T-cell (primary cell): Measurements from ENCODE around the gene BCKDK. TPM values are rescaled to one million over a fixed set of nuclear protein-coding genes. Genes with fewer than 3 reads are reported as not detected.
"Not testable (repeated sequence)": the region's sequence is repeated elsewhere in the genome, so short reads cannot be mapped to it uniquely, and the experiment has no call there.

Source experiments
- ATAC-seq, 4 experiments: fragments of 200-7000 bp in 3 of 4; fragments of 150-1000 bp in 1 of 4; cut with Tn5 transposase; replicated peaks in 1 of 4; 1 replicate in 3 of 4; 2 replicates in 1 of 4; pipeline ENCODE4 v1.10.0; 2021; ENCODE audit warnings: moderate library complexity in 3 of 4, mild to moderate bottlenecking in 2 of 4, moderate number of reproducible peaks in 1 of 4
- CTCF ChIA-PET, 2 donors: fragments of 300-600 bp; sonication (Branson Sonifier 250); formaldehyde crosslinking; loops; one replicate each; lab custom pipeline; 2022; ENCODE audit warnings: antibody characterized with exemption in 2 of 2; lab: Charles Lee
- POLR2A ChIA-PET, 2 donors: fragments of 300-600 bp; sonication (Branson Sonifier 250); formaldehyde crosslinking; loops; one replicate each; lab custom pipeline; 2022; ENCODE audit warnings: antibody characterized with exemption in 2 of 2; lab: Charles Lee
- DNase-seq, 35 experiments: peaks; one replicate each; pipeline versions ENCODE4 v3.0.0 to v3.0.0-alpha.2; 2013 to 2023
- H3K27ac ChIP-seq: one replicate; pipeline ENCODE4 v1.5.1; 2013; ENCODE audit warnings: low read length
- H3K27me3 ChIP-seq, 2 experiments: replicated peaks in 1 of 2; 1 replicate in 1 of 2; 2 replicates in 1 of 2; pipeline versions ENCODE4 v1.6.1 to v1.7.0; 2013; ENCODE audit warnings: low read length in 1 of 2, mixed read lengths in 1 of 2; ENCODE audit not compliant: control insufficient read depth in 2 of 2, insufficient read depth in 2 of 2; ENCODE audit errors: extremely low read depth in 1 of 2
- H3K36me3 ChIP-seq, 2 donors: 1 replicate in 1 of 2; 2 replicates in 1 of 2; pipeline versions ENCODE4 v1.6.1 to v1.7.0; 2013; ENCODE audit warnings: low read length in 1 of 2; ENCODE audit not compliant: control insufficient read depth in 2 of 2, insufficient read depth in 1 of 2; ENCODE audit errors: extremely low read depth in 1 of 2
- H3K4me1 ChIP-seq, 2 experiments: 1 replicate in 1 of 2; 2 replicates in 1 of 2; pipeline versions ENCODE4 v1.6.1 to v1.7.0; 2013; ENCODE audit warnings: low read length in 2 of 2, mixed read lengths in 1 of 2; ENCODE audit not compliant: insufficient read depth in 2 of 2, control insufficient read depth in 1 of 2; ENCODE audit errors: extremely low read depth in 1 of 2
- H3K4me3 ChIP-seq, 2 donors: 1 replicate in 1 of 2; 2 replicates in 1 of 2; pipeline versions ENCODE4 v1.5.1 to v1.7.0; 2013; ENCODE audit warnings: mild to moderate bottlenecking in 2 of 2, low read length in 1 of 2, moderate library complexity in 1 of 2; ENCODE audit not compliant: control insufficient read depth in 1 of 2; ENCODE audit errors: extremely low read depth in 1 of 2
- H3K9me3 ChIP-seq: 2 replicates; pipeline ENCODE4 v1.7.0; 2013
- H3K27ac Mint-ChIP-seq, 2 donors: one replicate each; pipeline ENCODE4 v1.8.0; 2020 to 2021; ENCODE audit warnings: mild to moderate bottlenecking in 2 of 2, mixed read lengths in 2 of 2
- H3K27me3 Mint-ChIP-seq, 2 donors: one replicate each; pipeline ENCODE4 v1.8.0; 2021 to 2022; ENCODE audit warnings: mixed read lengths in 2 of 2
- H3K36me3 Mint-ChIP-seq: one replicate; pipeline ENCODE4 v1.8.0; 2021; ENCODE audit warnings: mixed read lengths
- H3K4me1 Mint-ChIP-seq, 3 donors: one replicate each; pipeline ENCODE4 v1.8.0; 2020 to 2022; ENCODE audit warnings: mixed read lengths in 3 of 3, mild to moderate bottlenecking in 1 of 3
- H3K4me3 Mint-ChIP-seq, 3 donors: one replicate each; pipeline ENCODE4 v1.8.0; 2020 to 2022; ENCODE audit warnings: mild to moderate bottlenecking in 3 of 3, mixed read lengths in 3 of 3, moderate library complexity in 3 of 3
- H3K9me3 Mint-ChIP-seq, 3 donors: one replicate each; pipeline ENCODE4 v1.8.0; 2020 to 2022; ENCODE audit warnings: mixed read lengths in 3 of 3
- WGBS: methylation state at CpG from one replicate; pipeline ENCODE4 v1.1.5; 2013; ENCODE audit warnings: missing lambda C conversion rate; ENCODE audit not compliant: insufficient coverage; 5-methylcytosine and 5-hydroxymethylcytosine counted together
- total RNA-seq, 35 experiments: library from RNA in 6 of 35; stranded (reverse) in 6 of 35; fragments of 120-200 nt in 1 of 35; gene quantifications; one replicate each; pipeline versions ENCODE4 v1.2.1 to v1.2.4 and lab custom pipeline; 2013 to 2026

BCKDK gene
- total RNA-seq, 5 donors from 2014 or later (not counting 1 experiment from before 2014, with no cell fraction given), result 7.6 to 21.3 (median 19.3) TPM

GRCh38 chr16:31149894-31150890 lies 42.0 kb downstream of the BCKDK start, which contains the start of gene PRSS36:
TSS of gene PRSS36 (minus strand) at chr16:31150066. CDS start at chr16:31150035, 31 bp downstream.
- ATAC-seq (no peak), DNase-seq (no peak)
- no peaks in the 10 kb centered on the region for H3K9me3 ChIP-seq
- Mint-ChIP-seq H3K9me3 (no peaks in the 10 kb centered on the region), H3K36me3 (no peaks in the 10 kb centered on the region), H3K4me1 (peaks cover 0 to 2% (median 0%) of the 10 kb centered on the region in 3 donors), H3K27ac (no peak within 1 kb of the TSS), H3K4me3 (no peak within 1 kb of the TSS), H3K27me3 (peaks cover 7 to 9% of the 10 kb centered on the region in 2 donors)
- no peaks in the 10 kb centered on the region for H3K36me3 ChIP-seq
- no peaks in the 10 kb centered on the region for H3K4me1 ChIP-seq
- H3K27me3 ChIP-seq, result peaks cover 0 to 13% of the 10 kb centered on the region in 2 experiments
- H3K4me3 ChIP-seq, result no peak within 1 kb of the TSS
- CTCF ChIA-PET, result interaction anchor here (0.6 to 1.9 kb wide), 3 partner anchors 8 to 305 kb away, joined by 3 to 4 read pairs (median 4); no protein-coding TSS in a partner anchor
- POLR2A ChIA-PET, result no interaction called here
- 83% methylated on average over 3 of the region's 11 CpGs for WGBS
- no peak within 1 kb of the TSS for H3K27ac ChIP-seq

DNA sequence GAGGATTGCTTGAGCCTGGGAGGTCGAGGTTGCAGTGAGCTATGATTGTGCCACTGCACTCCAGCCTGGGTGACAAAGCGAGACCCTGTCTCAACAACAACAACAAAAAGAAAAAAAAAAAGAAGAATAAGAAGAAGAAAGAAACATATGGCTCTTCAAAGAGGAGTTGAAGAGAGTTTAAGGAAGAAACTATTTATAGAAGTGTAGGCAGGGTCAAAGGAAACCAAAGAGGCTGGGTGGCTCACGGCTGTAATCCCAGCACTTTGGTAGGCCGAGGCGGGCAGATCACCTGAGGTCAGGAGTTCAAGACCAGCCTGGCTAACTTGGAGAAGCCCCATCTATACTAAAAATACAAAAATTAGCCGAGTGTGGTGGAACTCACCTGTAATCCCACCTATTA lies 42.8 kb downstream of the BCKDK start:
- WGBS, result no CpG with 5 or more reads among the region's 6 CpGs
- H3K36me3 ChIP-seq, H3K27me3 Mint-ChIP-seq, H3K27me3 ChIP-seq, H3K4me1 ChIP-seq, H3K4me1 Mint-ChIP-seq, H3K4me3 ChIP-seq, H3K4me3 Mint-ChIP-seq, DNase-seq, H3K9me3 Mint-ChIP-seq, H3K27ac ChIP-seq, H3K9me3 ChIP-seq, H3K27ac Mint-ChIP-seq, ATAC-seq, POLR2A ChIA-PET, H3K36me3 Mint-ChIP-seq: not testable (repeated sequence)
- CTCF ChIA-PET, result interaction anchor here (0.6 to 1.9 kb wide), 2 partner anchors 9 to 304 kb away, joined by 4 read pairs; no protein-coding TSS in a partner anchor

- H3K36me3 ChIP-seq, result no peaks in the 10 kb centered on the region
- DNase-seq (no peak), ATAC-seq (peak in 1 of 4 experiments; percentile 44)
- H3K27ac ChIP-seq, result no peak overlapping the region
- peaks cover 0 to 10% of the 10 kb centered on the region in 2 experiments for H3K27me3 ChIP-seq
- Mint-ChIP-seq H3K4me1 (peaks cover 6 to 11% (median 9%) of the 10 kb centered on the region in 3 donors), H3K27ac (peak overlapping the region in 1 of 2 donors; percentile 44), H3K27me3 (no peaks in the 10 kb centered on the region), H3K4me3 (peak overlapping the region in 1 of 3 donors; percentile 48), H3K36me3 (no peaks in the 10 kb centered on the region), H3K9me3 (no peaks in the 10 kb centered on the region)
- WGBS, result 20% methylated on average over 4 of the region's 8 CpGs
- CTCF ChIA-PET, result interaction anchor here (0.6 to 2.3 kb wide), 3 partner anchors 15 to 287 kb away, joined by 3 to 11 read pairs (median 6); no protein-coding TSS in a partner anchor
- H3K4me3 ChIP-seq, result no peak overlapping the region
- peaks cover 0 to 6% of the 10 kb centered on the region in 2 experiments for H3K4me1 ChIP-seq
- POLR2A ChIA-PET, result interaction anchor here in 1 of 2 donors (0.5 to 1.1 kb wide), 3 partner anchors 23 to 415 kb away, joined by 3 to 7 read pairs (median 3); no protein-coding TSS in a partner anchor
- no peaks in the 10 kb centered on the region for H3K9me3 ChIP-seq
Measured at GRCh38 chr16:31157136-31157535, 49.0 kb downstream of the BCKDK start.

Other genes with a start within 250 kb of the BCKDK start
- 10 to 100 TPM; 21.0 to 31.9 (median 26.9) TPM for gene BCL7C, start 214.3 kb upstream of the BCKDK start, total RNA-seq
- gene CTF1, start 211.8 kb upstream of the BCKDK start, total RNA-seq, result under 1 TPM in 3 of 5 donors, not detected in 2; 0.38 to 0.47 (median 0.39) TPM
- 10 to 100 TPM; 11.5 to 22.0 (median 18.1) TPM for gene FBXL19, start 184.8 kb upstream of the BCKDK start, total RNA-seq
- 10 to 100 TPM in 3 of 5 donors, 1 to 10 TPM in 2; 6.6 to 22.3 (median 20.8) TPM for gene ORAI3, start 159.3 kb upstream of the BCKDK start, total RNA-seq
- gene SETD1A, start 150.6 kb upstream of the BCKDK start, total RNA-seq, result 10 to 100 TPM; 34.6 to 43.6 (median 38.2) TPM
- 1 to 10 TPM in 3 of 5 donors, under 1 TPM in 2; 0.33 to 3.5 (median 1.3) TPM for gene HSD3B7, start 123.2 kb upstream of the BCKDK start, total RNA-seq
- gene STX1B, start 97.7 kb upstream of the BCKDK start, total RNA-seq, result 1 to 10 TPM; 2.3 to 3.9 (median 3.4) TPM
- gene STX4, start 74.8 kb upstream of the BCKDK start, total RNA-seq, result 100 to 1,000 TPM in 2 of 5 donors, 10 to 100 TPM in 3; 73.9 to 110 (median 94.6) TPM
- gene ZNF668, start 34.1 kb upstream of the BCKDK start, total RNA-seq, result 10 to 100 TPM; 12.3 to 14.4 (median 14.3) TPM
- 10 to 100 TPM; 21.1 to 47.7 (median 44.1) TPM for gene ZNF646, start 34.0 kb upstream of the BCKDK start, total RNA-seq
- gene PRSS53, start 19.4 kb upstream of the BCKDK start, total RNA-seq, result 10 to 100 TPM in 3 of 5 donors, 1 to 10 TPM in 2; 4.5 to 15.3 (median 13.1) TPM
- gene VKORC1, start 13.6 kb upstream of the BCKDK start, total RNA-seq, result 10 to 100 TPM; 31.8 to 66.4 (median 56.9) TPM
- 100 to 1,000 TPM in 3 of 5 donors, 10 to 100 TPM in 2; 92.3 to 122 (median 102) TPM for gene KAT8, start 9.3 kb downstream of the BCKDK start, total RNA-seq
- gene PRSS8, start 27.3 kb downstream of the BCKDK start, total RNA-seq, result 1 to 10 TPM in 1 of 5 donors, under 1 TPM in 2, not detected in 2; 0.43 to 1.1 (median 0.55) TPM
- gene PRSS36, start 41.7 kb downstream of the BCKDK start, total RNA-seq, result 1 to 10 TPM in 4 of 5 donors, under 1 TPM in 1; 0.42 to 1.2 (median 1.1) TPM
- gene FUS, start 71.8 kb downstream of the BCKDK start, total RNA-seq, result 100 to 1,000 TPM; 410 to 963 (median 434) TPM
- gene PYCARD, start 94.4 kb downstream of the BCKDK start, total RNA-seq, result 10 to 100 TPM; 16.1 to 40.3 (median 33.4) TPM
- under 1 TPM in 3 of 5 donors, not detected in 2; 0.03 to 0.09 (median 0.09) TPM for gene TRIM72, start 105.7 kb downstream of the BCKDK start, total RNA-seq
- not detected for gene PYDC1, start 108.7 kb downstream of the BCKDK start, total RNA-seq
- gene ITGAM, start 151.6 kb downstream of the BCKDK start, total RNA-seq, result 10 to 100 TPM in 2 of 5 donors, 1 to 10 TPM in 3; 1.8 to 20.0 (median 4.1) TPM
- gene ITGAX, start 246.8 kb downstream of the BCKDK start, total RNA-seq, result 1 to 10 TPM; 1.4 to 4.3 (median 3.9) TPM